IPS-NIHi11 (cell line): ENCODE measurements around the gene HEY2.
"Not testable (repeated sequence)": the region's sequence is repeated elsewhere in the genome, so short reads cannot be mapped to it uniquely, and the experiment has no call there.

Source experiments
- DNase-seq: peaks from one replicate; pipeline ENCODE4 v3.0.0; 2012; ENCODE audit warnings: mixed read lengths, low spot score

Gene HEY2

GRCh38 chr6:125797120-125797885 is 47.9 kb downstream of the HEY2 start:
- DNase-seq = no peak

DNA sequence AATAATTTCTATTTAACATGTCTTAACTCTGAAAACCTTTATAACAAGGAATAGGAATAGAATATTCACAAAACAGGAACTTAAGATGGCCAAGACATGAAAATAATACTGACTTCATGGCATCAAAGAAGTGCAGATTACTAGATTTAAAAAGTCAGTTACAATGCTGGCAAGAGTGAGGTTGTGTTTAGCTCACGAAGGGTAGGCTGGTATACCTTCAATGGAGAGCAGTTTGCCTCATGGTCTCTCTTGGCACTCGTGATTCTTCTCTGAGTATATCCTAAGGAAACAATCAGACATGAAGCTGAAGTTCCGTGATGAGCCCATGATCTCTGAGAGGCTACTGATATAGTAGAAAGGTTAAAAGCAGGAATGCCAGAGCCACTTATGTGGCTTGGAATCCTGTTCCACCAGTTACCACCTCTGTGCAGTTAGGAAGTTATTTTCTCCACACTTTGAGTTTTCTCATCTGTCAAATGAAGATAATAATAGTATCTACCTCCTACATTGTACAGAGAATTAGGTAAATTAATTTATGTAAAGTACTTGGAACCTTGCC is 48.5 kb downstream of the HEY2 start:
- DNase-seq = no peak

DNA sequence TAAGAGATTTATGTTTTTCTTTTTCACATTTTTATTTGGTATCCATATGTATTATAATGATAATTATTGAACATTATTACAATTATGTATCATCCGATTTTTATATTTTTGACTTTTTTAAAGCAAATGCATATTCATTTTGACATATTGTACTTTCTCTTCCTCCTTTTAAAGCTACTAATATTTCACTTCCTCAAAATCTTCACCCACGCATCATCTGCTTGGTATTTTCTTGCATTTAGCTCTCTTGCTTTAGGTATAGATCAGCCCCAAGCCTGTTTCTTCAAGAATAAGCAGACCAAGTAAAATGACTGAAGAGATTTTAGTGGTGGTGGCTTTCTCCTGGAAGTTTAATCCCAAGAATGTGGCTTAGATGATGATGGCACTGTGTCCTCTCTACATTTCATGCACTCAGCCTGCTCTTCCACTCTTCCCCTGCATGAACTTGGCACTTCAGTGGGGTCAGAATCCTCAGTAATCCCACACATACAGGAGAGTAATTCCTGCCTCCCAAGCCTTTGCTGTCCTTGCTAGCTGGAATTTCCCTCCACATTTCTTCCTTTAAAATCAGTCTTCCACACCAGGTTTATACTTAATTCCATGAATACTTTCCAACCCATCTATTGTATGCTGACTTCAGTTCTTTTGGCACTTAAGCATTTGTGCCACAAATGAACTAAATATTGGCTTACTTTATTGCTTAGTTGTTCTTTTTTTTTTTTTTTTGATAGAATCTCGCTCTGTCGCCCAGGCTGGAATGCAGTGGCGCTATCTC is 49.5 kb downstream of the HEY2 start:
- no peak for DNase-seq

DNA sequence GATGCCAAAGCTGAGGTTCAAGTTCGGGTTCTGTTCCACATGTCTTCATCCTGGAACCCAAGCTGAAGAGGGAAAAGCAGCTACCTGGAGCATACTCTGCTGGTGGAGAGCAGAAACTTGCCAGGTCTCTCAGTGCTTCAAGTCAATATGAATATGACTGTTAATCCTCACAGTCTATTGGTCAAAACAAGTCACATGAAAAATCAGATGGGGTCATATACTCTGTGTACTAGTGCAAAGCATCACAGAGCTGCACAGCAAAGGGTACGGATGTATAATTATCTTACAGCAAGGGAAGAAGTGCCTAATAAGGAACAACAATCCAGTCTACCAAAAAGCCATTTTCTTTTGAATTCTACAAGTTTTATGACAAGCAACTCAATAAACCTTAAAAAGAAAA is 53.0 kb downstream of the HEY2 start:
- DNase-seq = no peak

GRCh38 chr6:125802943-125803377 is 53.5 kb downstream of the HEY2 start:
- DNase-seq = no peak

DNA sequence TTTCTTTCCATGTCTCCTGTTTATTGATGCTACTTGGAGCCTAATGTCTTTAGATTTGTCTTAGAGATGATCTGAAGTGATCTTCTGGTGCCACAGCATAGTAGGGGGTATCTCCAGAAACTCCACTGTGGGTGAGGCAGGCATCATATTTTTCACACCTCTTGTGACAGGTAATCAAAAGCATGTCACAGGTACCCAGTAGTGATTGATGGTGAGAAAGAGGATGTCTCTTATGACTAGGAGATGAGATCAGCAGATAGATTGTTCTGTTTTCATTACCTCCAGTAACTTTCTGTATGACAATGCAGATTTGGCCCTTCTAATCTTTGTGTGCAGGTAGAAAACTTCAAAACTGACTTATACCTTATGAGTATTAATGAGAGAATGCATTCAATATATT is 54.8 kb downstream of the HEY2 start:
- DNase-seq = no peak

DNA sequence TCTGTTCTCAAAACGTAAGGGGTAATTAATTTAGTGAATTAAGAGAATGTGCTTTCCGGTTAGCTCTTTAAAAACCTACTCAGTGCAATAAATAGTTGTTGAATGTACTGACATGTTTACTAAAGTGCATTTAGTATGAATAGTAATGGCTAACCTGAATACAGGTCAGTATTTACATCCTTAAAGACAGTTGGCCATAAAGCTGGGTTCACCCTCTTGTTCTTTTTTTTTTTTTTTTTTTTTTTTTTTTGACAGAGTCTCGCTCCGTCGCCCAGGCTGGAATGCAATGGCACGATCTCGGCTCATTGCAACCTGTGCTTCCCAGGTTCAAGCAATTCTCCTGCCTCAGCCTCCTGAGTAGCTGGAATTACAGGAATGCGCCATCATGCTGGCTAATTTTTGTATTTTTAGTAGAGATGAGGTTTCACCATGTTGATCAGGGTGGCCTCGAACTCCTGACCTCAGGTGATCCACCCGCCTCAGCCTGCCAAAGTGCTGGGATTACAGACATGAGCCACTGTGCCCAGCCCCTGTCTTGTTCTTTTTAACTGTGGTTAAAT is 55.5 kb downstream of the HEY2 start:
- DNase-seq = not testable (repeated sequence)

DNA sequence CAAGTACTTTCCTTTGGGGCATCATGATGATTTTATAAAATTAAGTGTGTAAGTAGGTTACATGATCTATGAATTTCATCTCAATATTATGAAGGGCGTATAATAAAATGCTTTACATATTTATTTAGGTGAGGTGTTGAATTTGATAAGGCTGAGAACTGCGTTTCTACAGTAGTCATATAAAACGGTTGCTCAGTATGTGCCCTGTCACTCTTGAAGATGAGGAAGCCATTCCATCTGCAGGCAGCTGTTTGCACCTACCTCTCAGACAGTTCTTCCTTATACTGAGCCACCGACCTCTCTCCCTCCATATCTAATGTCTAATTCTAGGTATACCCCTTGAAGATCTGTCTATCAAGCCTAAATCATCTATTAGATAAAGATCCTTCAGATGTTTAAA is 57.4 kb downstream of the HEY2 start:
- no peak for DNase-seq

DNA sequence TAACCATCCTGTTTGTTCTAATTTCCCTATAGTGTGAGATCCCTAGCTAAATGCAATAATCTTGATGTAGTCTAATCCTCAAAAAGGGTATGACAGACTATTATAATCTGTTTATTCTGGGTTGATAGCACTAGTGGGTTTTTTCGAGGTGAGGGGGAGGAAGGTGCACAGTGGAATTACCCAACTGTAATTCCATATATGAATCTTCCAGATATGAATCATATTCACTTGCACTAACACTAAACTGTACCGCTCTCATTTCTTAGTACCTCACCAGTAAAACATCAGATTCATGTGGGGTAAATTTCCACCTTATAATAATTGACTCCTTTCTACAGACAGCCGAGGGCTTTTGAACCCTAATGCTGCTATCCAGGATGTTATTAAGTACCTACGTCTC is 57.9 kb downstream of the HEY2 start:
- no peak for DNase-seq

DNA sequence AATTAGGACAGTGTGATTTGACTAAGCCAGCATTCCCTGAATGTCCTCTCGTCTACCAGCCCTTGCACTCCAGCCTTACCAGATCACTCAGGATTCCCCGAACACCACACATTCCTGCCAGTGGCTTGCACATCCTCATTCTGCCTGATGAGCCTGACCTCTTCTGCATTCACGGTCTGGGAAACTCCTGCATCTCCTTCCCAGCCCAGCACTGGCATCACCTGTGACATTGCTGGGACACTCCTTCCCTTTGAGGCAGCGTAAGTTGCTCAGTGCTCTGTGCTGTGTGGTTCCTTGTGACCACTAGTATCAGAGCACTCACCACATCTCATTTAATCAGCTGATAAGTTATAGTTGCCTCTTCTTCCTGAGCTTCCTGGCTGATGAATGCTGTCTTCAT is 58.6 kb downstream of the HEY2 start:
- DNase-seq = no peak

- DNase-seq = no peak
Observed at GRCh38 chr6:125808591-125808990, 59.2 kb downstream of the HEY2 start.

DNA sequence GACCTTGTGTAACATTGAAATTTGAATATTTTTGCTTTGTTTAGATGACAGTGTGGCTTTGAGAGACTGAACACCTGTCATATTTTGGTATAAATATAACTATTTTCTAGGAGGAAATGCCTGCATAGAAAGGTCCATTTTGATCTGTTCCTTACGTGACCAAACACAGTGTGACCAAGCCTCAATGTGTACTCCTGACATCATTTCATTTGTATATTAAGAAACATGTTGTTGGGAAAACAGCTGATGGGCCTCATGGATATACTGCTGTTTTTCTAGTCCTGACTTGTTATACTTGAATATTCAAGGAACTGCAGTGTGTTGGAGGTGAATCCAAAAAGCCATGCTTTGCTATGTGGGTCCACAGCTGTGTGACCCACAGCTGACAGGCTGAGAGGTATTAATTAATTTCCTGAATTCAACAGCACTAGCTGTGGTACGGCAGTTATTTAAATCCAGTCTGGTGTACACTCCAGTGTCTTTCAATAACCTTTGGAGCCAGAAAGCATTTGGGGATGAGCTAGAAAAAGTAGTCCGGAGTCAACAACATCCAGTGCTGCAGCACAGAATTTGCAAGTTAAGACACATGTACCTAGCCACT is 60.2 kb downstream of the HEY2 start:
- no peak for DNase-seq

DNA sequence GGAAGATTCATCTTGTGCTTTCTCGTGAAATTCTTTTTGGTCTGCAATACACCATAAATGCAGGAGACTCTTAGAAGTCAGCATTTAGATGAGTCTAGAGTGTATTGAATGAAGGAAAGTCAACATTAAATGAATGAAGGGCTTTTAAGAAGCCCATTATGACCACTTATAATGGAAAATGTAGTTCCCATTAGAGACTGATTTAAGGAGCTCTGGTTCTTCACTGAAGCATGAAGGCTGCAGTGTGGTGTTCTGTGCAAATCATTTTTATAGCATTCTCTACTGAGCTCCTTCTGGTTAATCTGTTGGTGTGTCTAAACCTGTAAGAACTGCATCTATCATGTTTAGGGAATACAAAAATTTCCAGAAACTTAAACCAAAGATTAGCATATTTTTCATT is 61.0 kb downstream of the HEY2 start:
- no peak for DNase-seq
